ENCODE measurements around the gene CFAP77. TPM values are rescaled to one million over a fixed set of nuclear protein-coding genes. Genes with fewer than 3 reads are reported as not detected.

Gene CFAP77
- total and polyA plus RNA-seq, 2 of the 8 experiments (the other 6 are each of a cell fraction or from before 2014, with no cell fraction given): 0.63 to 0.97 TPM

DNA sequence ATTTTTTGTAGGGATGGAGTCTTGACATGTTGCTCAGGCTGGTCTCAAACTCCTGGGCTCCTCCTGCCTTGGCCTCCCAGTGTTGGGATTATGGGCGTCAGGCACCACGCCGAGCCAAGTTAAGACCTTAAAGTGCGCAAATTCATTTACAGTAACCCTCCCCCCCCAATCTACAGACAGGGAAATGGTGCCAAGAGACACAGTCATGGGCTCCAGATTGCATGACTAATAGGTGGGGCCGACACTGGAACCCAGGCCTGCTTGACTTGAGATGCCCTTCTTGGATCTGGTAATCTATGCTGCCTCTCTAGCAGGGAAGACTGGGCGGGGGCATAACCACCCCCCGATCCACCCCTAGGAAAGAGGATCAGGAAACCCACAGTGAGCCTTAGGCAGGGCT is 22.9 kb upstream of the CFAP77 start (continued):
- TF ChIP-seq, protein P1, sequence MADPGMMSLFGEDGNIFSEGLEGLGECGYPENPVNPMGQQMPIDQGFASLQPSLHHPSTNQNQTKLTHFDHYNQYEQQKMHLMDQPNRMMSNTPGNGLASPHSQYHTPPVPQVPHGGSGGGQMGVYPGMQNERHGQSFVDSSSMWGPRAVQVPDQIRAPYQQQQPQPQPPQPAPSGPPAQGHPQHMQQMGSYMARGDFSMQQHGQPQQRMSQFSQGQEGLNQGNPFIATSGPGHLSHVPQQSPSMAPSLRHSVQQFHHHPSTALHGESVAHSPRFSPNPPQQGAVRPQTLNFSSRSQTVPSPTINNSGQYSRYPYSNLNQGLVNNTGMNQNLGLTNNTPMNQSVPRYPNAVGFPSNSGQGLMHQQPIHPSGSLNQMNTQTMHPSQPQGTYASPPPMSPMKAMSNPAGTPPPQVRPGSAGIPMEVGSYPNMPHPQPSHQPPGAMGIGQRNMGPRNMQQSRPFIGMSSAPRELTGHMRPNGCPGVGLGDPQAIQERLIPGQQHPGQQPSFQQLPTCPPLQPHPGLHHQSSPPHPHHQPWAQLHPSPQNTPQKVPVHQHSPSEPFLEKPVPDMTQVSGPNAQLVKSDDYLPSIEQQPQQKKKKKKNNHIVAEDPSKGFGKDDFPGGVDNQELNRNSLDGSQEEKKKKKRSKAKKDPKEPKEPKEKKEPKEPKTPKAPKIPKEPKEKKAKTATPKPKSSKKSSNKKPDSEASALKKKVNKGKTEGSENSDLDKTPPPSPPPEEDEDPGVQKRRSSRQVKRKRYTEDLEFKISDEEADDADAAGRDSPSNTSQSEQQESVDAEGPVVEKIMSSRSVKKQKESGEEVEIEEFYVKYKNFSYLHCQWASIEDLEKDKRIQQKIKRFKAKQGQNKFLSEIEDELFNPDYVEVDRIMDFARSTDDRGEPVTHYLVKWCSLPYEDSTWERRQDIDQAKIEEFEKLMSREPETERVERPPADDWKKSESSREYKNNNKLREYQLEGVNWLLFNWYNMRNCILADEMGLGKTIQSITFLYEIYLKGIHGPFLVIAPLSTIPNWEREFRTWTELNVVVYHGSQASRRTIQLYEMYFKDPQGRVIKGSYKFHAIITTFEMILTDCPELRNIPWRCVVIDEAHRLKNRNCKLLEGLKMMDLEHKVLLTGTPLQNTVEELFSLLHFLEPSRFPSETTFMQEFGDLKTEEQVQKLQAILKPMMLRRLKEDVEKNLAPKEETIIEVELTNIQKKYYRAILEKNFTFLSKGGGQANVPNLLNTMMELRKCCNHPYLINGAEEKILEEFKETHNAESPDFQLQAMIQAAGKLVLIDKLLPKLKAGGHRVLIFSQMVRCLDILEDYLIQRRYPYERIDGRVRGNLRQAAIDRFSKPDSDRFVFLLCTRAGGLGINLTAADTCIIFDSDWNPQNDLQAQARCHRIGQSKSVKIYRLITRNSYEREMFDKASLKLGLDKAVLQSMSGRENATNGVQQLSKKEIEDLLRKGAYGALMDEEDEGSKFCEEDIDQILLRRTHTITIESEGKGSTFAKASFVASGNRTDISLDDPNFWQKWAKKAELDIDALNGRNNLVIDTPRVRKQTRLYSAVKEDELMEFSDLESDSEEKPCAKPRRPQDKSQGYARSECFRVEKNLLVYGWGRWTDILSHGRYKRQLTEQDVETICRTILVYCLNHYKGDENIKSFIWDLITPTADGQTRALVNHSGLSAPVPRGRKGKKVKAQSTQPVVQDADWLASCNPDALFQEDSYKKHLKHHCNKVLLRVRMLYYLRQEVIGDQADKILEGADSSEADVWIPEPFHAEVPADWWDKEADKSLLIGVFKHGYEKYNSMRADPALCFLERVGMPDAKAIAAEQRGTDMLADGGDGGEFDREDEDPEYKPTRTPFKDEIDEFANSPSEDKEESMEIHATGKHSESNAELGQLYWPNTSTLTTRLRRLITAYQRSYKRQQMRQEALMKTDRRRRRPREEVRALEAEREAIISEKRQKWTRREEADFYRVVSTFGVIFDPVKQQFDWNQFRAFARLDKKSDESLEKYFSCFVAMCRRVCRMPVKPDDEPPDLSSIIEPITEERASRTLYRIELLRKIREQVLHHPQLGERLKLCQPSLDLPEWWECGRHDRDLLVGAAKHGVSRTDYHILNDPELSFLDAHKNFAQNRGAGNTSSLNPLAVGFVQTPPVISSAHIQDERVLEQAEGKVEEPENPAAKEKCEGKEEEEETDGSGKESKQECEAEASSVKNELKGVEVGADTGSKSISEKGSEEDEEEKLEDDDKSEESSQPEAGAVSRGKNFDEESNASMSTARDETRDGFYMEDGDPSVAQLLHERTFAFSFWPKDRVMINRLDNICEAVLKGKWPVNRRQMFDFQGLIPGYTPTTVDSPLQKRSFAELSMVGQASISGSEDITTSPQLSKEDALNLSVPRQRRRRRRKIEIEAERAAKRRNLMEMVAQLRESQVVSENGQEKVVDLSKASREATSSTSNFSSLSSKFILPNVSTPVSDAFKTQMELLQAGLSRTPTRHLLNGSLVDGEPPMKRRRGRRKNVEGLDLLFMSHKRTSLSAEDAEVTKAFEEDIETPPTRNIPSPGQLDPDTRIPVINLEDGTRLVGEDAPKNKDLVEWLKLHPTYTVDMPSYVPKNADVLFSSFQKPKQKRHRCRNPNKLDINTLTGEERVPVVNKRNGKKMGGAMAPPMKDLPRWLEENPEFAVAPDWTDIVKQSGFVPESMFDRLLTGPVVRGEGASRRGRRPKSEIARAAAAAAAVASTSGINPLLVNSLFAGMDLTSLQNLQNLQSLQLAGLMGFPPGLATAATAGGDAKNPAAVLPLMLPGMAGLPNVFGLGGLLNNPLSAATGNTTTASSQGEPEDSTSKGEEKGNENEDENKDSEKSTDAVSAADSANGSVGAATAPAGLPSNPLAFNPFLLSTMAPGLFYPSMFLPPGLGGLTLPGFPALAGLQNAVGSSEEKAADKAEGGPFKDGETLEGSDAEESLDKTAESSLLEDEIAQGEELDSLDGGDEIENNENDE (IDR thresholded peaks at IDR 0.05; ENCODE audit: insufficient replicate concordance, low read length): no peak
- no peak for TF ChIP-seq KDM5A (IDR thresholded peaks at IDR 0.05; ENCODE audit: low read length)
- TF ChIP-seq ZNF274 (IDR thresholded peaks at IDR 0.05; ENCODE audit: borderline replicate concordance, extremely low read depth, low read length): no peak
- TF ChIP-seq TEAD4 (IDR thresholded peaks at IDR 0.05; ENCODE audit: low read depth, low read length): no peak
- TF ChIP-seq TAF7 (optimal IDR thresholded peaks at IDR 0.05; ENCODE audit: borderline replicate concordance, low read depth, low read length): no peak
- TF ChIP-seq POLR2AphosphoS5 (IDR thresholded peaks at IDR 0.05; ENCODE audit: low read depth, low read length): no peak
- no peak for TF ChIP-seq YY1 (IDR thresholded peaks at IDR 0.05; ENCODE audit: low read depth, low read length)
- no peak for TF ChIP-seq EGR1 (IDR thresholded peaks at IDR 0.05; ENCODE audit: borderline replicate concordance, low read depth, low read length)
- TF ChIP-seq JUND (IDR thresholded peaks at IDR 0.05; ENCODE audit: low read length): no peak

Data from H1 (cell line).